DMS53 treated with DMSO at 0.1 percent for 48 hours (cell line): ENCODE data around the gene SSR3.

Experiments used
- DNase-seq: peaks from one replicate; lab custom pipeline; 2025; ENCODE audit not compliant: unreplicated experiment; lab: John Stamatoyannopoulos, UW

The SSR3 gene

GRCh38 chr3:156495816-156496215 is 59.1 kb downstream of the SSR3 start:
- no peak for DNase-seq

- no peak for DNase-seq
Measured at GRCh38 chr3:156493887-156494286, 61.0 kb downstream of the SSR3 start.

GRCh38 chr3:156492801-156493261 is 62.1 kb downstream of the SSR3 start:
- no peak for DNase-seq

- no peak for DNase-seq
Measured at GRCh38 chr3:156491192-156491591, 63.7 kb downstream of the SSR3 start.
